Spleen (tissue), 13 donors: ENCODE results near the gene TMEM115. TPM values are rescaled to one million over a fixed set of nuclear protein-coding genes. Genes with fewer than 3 reads are reported as not detected.

Experiments used
- DNase-seq: peaks from one replicate; pipeline ENCODE4 v3.0.0-alpha.2; 2020
- H3K27ac ChIP-seq, 8 donors: fragments of 200-600 bp; sonication (generic) in 7 of 8; 1 replicate in 4 of 8; 2 replicates in 4 of 8; pipeline versions ENCODE4 v1.5.0 to v1.8.0; 2016 to 2021; ENCODE audit warnings: inconsistent platforms in 4 of 8, mild to moderate bottlenecking in 4 of 8, moderate library complexity in 1 of 8
- H3K27me3 ChIP-seq, 7 donors: fragments of 200-600 bp; sonication (generic) in 6 of 7; replicated peaks in 1 of 7; 1 replicate in 4 of 7; 2 replicates in 3 of 7; pipeline versions ENCODE4 v1.5.0 to v1.8.0; 2016 to 2021; ENCODE audit warnings: inconsistent platforms in 3 of 7, mild to moderate bottlenecking in 1 of 7
- H3K36me3 ChIP-seq, 6 donors: fragments of 200-600 bp; sonication (generic) in 5 of 6; 1 replicate in 4 of 6; 2 replicates in 2 of 6; pipeline versions ENCODE4 v1.5.0 to v1.8.0; 2016 to 2021; ENCODE audit warnings: inconsistent platforms in 2 of 6
- H3K4me1 ChIP-seq, 6 donors: fragments of 200-600 bp; sonication (generic) in 5 of 6; 1 replicate in 3 of 6; 2 replicates in 3 of 6; pipeline versions ENCODE4 v1.5.0 to v1.8.0; 2016 to 2021; ENCODE audit warnings: inconsistent platforms in 3 of 6
- H3K4me3 ChIP-seq, 8 donors: fragments of 200-600 bp; sonication (generic) in 7 of 8; 1 replicate in 4 of 8; 2 replicates in 4 of 8; pipeline versions ENCODE4 v1.5.0 to v1.8.0; 2016 to 2021; ENCODE audit warnings: inconsistent platforms in 4 of 8, mild to moderate bottlenecking in 4 of 8, moderate library complexity in 2 of 8
- H3K9me3 ChIP-seq, 8 donors: fragments of 200-600 bp; sonication (generic) in 7 of 8; 1 replicate in 4 of 8; 2 replicates in 4 of 8; pipeline versions ENCODE4 v1.5.0 to v1.8.0; 2016 to 2021; ENCODE audit warnings: inconsistent platforms in 4 of 8
- CTCF ChIP-seq, 11 experiments: fragments of 200-600 bp in 7 of 11; fragments of 450-650 bp in 4 of 11; sonication (generic) in 4 of 11; IDR thresholded peaks in 8 of 11; conservative IDR thresholded peaks in 3 of 11; 1 replicate in 7 of 11; 2 replicates in 4 of 11; pipeline versions ENCODE4 v1.4.0 to v1.8.0; 2016 to 2021; ENCODE audit warnings: antibody characterized with exemption in 11 of 11, inconsistent platforms in 4 of 11, mild to moderate bottlenecking in 1 of 11
- POLR2A ChIP-seq, 3 donors: fragments of 450-650 bp; IDR thresholded peaks; one replicate each; pipeline ENCODE4 v1.5.1; 2017; ENCODE audit warnings: antibody characterized with exemption in 3 of 3, mild to moderate bottlenecking in 1 of 3
- POLR2AphosphoS5 ChIP-seq, 3 donors: sonication (generic); formaldehyde crosslinking; IDR thresholded peaks; one replicate each; pipeline ENCODE4 v1.5.1; 2017; ENCODE audit warnings: antibody characterized with exemption in 3 of 3
- WGBS, 5 donors: extraction: QIAGEN DNeasy Blood & Tissue Kit in 3 of 5; methylation state at CpG; one replicate each; pipeline versions ENCODE4 v1.1.5 to v1.1.7; 2013 to 2018; 5-methylcytosine and 5-hydroxymethylcytosine counted together
- intact Hi-C: fragments of 100-400 bp; cut with DNase I; formaldehyde crosslinking; loops from one replicate; pipeline ENCODE4 v1.15.0; 2023; ENCODE audit warnings: low total_unique reads
- long read RNA-seq, 2 donors: transcript quantifications; one replicate each; lab custom pipeline, GENCODE V29; 2026
- polyA plus RNA-seq, 3 donors: library from polyadenylated mRNA; stranded (reverse); fragments of 200-250 nt; gene quantifications; one replicate each; pipeline ENCODE4 v1.2.1, GENCODE V29; 2013
- total RNA-seq, 7 donors: library from RNA; depleted of rRNA in 3 of 7; stranded (reverse); fragments of >200 nt in 3 of 7; fragmentation: NEBNext Ultra II Directional in 4 of 7; extraction: Animal tissue kit (Norgen Biotek cat#: 25700) in 4 of 7; gene quantifications; one replicate each; pipeline versions ENCODE4 v1.1.0 to v1.2.1, GENCODE V29; 2016 to 2021
- donor health status: healthy with polysubstance abuse.
- donor health status: DM: no; HTN: no; CAD: no; lungs with moderate emphysema.
- donor health status: DM: no; HTN: no; CAD: no.
- donor health status: Bipolar disorder and iron deficiency.
- donor health status: healthy.
- donor health status: DM: no; HTN: no; CAD: no.
- donor health status: DM: yes; HTN: yes; CAD: no.

The TMEM115 gene
- 10 to 100 TPM; 22.6 to 49.2 (median 35.1) TPM for total RNA-seq
- 10 to 100 TPM; 14.0 to 22.1 (median 17.2) TPM for polyA plus RNA-seq
- long read RNA-seq, donor 1, transcript TMEM115-201 (2 exons, 2,197 nt), result major isoform, 16 of 27 reads
- long read RNA-seq, donor 1, partial matches to known transcripts, result 11 of 27 reads
- long read RNA-seq, donor 1, other reads (novel, unspliced or antisense), result 0 of 27 reads
- long read RNA-seq, donor 2, transcript TMEM115-201 (2 exons, 2,197 nt), result major isoform, 14 of 14 reads
- long read RNA-seq, donor 2, partial matches to known transcripts, result 0 of 14 reads
- long read RNA-seq, donor 2, other reads (novel, unspliced or antisense), result 0 of 14 reads

- peak within 1 kb of the TSS; percentile 61 to 97 (median 86) for H3K4me3 ChIP-seq
- H3K36me3 ChIP-seq, result peaks cover 0 to 45% (median 24%) of the 10 kb centered on the region in 6 donors
- DNase-seq, result peak; percentile 99
- intact Hi-C loops, result no loop called here
- TF ChIP-seq POLR2AphosphoS5 (IDR thresholded peaks at IDR 0.05) (peak; percentile 91 to 95 (median 93)), CTCF (IDR thresholded peaks at IDR 0.05 in 8 of 11, conservative IDR thresholded peaks at IDR 0.05 in 3 of 11) (peak in 1 of 11 experiments; percentile 23), POLR2A (IDR thresholded peaks at IDR 0.05) (peak in 2 of 3 donors; percentile 12 to 54)
- WGBS, 5 donors, result 1 to 4% (median 2%) methylated on average over 19 to 64 of the region's 64 CpGs
- no peaks in the 10 kb centered on the region for H3K27me3 ChIP-seq
- H3K4me1 ChIP-seq, result peaks cover 29 to 60% (median 48%) of the 10 kb centered on the region in 6 donors
- no peaks in the 10 kb centered on the region for H3K9me3 ChIP-seq
- H3K27ac ChIP-seq, result peak within 1 kb of the TSS; percentile 70 to 93 (median 89)
Measured at GRCh38 chr3:50358911-50359759, at the start of gene TMEM115. Gene TMEM115 (minus strand): TSS chr3:50359521. CDS start chr3:50359063, 458 bp downstream.

GRCh38 chr3:50408443-50408944, 49.2 kb upstream of the TMEM115 start:
- DNase-seq, result no peak
- WGBS, 5 donors, result 56 to 80% (median 76%) methylated on average over 13 to 15 of the region's 15 CpGs
- Histone ChIP-seq H3K4me3 (no peak overlapping the region), H3K27ac (no peak overlapping the region), H3K4me1 (no peaks in the 10 kb centered on the region), H3K9me3 (no peaks in the 10 kb centered on the region), H3K36me3 (no peaks in the 10 kb centered on the region), H3K27me3 (no peaks in the 10 kb centered on the region)
- no peak for TF ChIP-seq POLR2AphosphoS5 (IDR thresholded peaks at IDR 0.05)
- TF ChIP-seq POLR2A (IDR thresholded peaks at IDR 0.05), result no peak
- TF ChIP-seq CTCF (IDR thresholded peaks at IDR 0.05 in 8 of 11, conservative IDR thresholded peaks at IDR 0.05 in 3 of 11), result no peak
- intact Hi-C loops, result no loop called here

- Histone ChIP-seq H3K4me3 (no peak overlapping the region), H3K9me3 (no peaks in the 10 kb centered on the region), H3K27ac (no peak overlapping the region), H3K4me1 (peaks cover 0 to 11% (median 0%) of the 10 kb centered on the region in 6 donors), H3K36me3 (no peaks in the 10 kb centered on the region), H3K27me3 (no peaks in the 10 kb centered on the region)
- TF ChIP-seq POLR2AphosphoS5 (IDR thresholded peaks at IDR 0.05), result no peak
- no peak for TF ChIP-seq CTCF (IDR thresholded peaks at IDR 0.05 in 8 of 11, conservative IDR thresholded peaks at IDR 0.05 in 3 of 11)
- TF ChIP-seq POLR2A (IDR thresholded peaks at IDR 0.05), result no peak
- intact Hi-C loops, result no loop called here
- WGBS, 5 donors, result 53 to 63% (median 60%) methylated on average over 1 of the region's 1 CpG
- no peak for DNase-seq
Measured at GRCh38 chr3:50406487-50406886, 47.2 kb upstream of the TMEM115 start.
